Measurements from ENCODE around the gene RBMS3.

DNA sequence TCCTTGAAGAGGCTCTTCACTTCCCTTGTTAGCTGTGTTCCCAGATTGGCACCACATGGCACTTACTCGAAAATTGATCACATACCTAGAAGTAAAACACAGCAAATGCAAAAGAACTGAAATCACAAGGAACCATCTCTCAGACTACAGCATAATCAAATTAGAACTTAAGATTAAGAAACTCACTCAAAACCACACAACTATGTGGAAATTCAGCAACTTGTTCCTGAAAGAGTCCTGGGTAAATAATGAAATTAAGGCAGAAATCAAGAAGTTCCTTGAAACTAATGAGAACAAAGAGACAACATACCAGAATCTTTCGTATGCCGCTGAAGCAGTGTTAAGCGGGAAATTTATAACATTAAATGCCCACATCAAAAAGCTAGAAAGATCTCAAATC is 759.3 kb downstream of the RBMS3 start:
- TF ChIP-seq CTCF (conservative IDR thresholded peaks at IDR 0.05; ENCODE audit: low read depth, low read length) (no peak), EZH2 (IDR thresholded peaks at IDR 0.05; ENCODE audit: borderline replicate concordance, low read depth, low read length, poor library complexity, severe bottlenecking) (no peak)

All from A673 (cell line).